AG10803 (cell line): ENCODE data around the gene RPS21.
"Not testable (repeated sequence)": the region's sequence is repeated elsewhere in the genome, so short reads cannot be mapped to it uniquely, and the experiment has no call there.

ENCODE experiments used
- DNase-seq: peaks from one replicate; pipeline ENCODE4 v3.0.0; 2010; ENCODE audit warnings: low read depth
- H3K4me3 ChIP-seq: 2 replicates; pipeline ENCODE4 v1.5.1; 2011; ENCODE audit warnings: mild to moderate bottlenecking, low read length, control low read depth
- CTCF ChIP-seq: conservative IDR thresholded peaks from 2 replicates; pipeline ENCODE4 v1.5.1; 2011; ENCODE audit warnings: mild to moderate bottlenecking, low read length, control low read depth, inconsistent platforms

RPS21 gene

GRCh38 chr20:62422636-62423325, 35.9 kb downstream of the RPS21 start:
- no peak for DNase-seq
- TF ChIP-seq CTCF, result no peak
- no peak overlapping the region for H3K4me3 ChIP-seq

GRCh38 chr20:62423326-62423706, 36.4 kb downstream of the RPS21 start:
- no peak for DNase-seq
- TF ChIP-seq CTCF, result no peak
- no peak overlapping the region for H3K4me3 ChIP-seq

GRCh38 chr20:62424249-62425107, 37.6 kb downstream of the RPS21 start:
- TF ChIP-seq CTCF, result no peak
- no peak overlapping the region for H3K4me3 ChIP-seq
- no peak for DNase-seq

GRCh38 chr20:62425281-62426058, 38.6 kb downstream of the RPS21 start:
- H3K4me3 ChIP-seq, result no peak overlapping the region
- DNase-seq, result no peak

GRCh38 chr20:62426059-62426348, 39.1 kb downstream of the RPS21 start:
- DNase-seq, H3K4me3 ChIP-seq: not testable (repeated sequence)

More at GRCh38 chr20:62425281-62426058, 38.6 kb downstream of the RPS21 start:
- TF ChIP-seq CTCF, result no peak

GRCh38 chr20:62426699-62427131, 39.8 kb downstream of the RPS21 start:
- no peak overlapping the region for H3K4me3 ChIP-seq
- TF ChIP-seq CTCF, result no peak
- DNase-seq, result no peak

GRCh38 chr20:62427172-62428001, 40.5 kb downstream of the RPS21 start, which contains the start of gene RBBP8NL:
RBBP8NL (minus strand) TSS chr20:62427539; CDS start chr20:62419647, 7,892 bp downstream.
- TF ChIP-seq CTCF, result no peak
- DNase-seq, result no peak
- no peak within 1 kb of the TSS for H3K4me3 ChIP-seq
